Activated CD4-positive, alpha-beta T cell treated with anti-CD3 and anti-CD28 coated beads, Interleukin-2, amount 10 ng/mL, durations not matched to agents 24 days and 14 days (primary cell): Measurements from ENCODE around the gene CADM1. TPM values are rescaled to one million over a fixed set of nuclear protein-coding genes. Genes with fewer than 3 reads are reported as not detected.
A peak's percentile ranks its signal among the peaks of the same experiment; 100 is the strongest.

Experiments
- DNase-seq: peaks from one replicate; pipeline ENCODE4 v3.0.0; 2022
- H3K27ac Mint-ChIP-seq: one replicate; pipeline ENCODE4 v1.8.0; 2022; ENCODE audit warnings: mild to moderate bottlenecking, mixed read lengths
- H3K27me3 Mint-ChIP-seq: one replicate; pipeline ENCODE4 v1.8.0; 2022; ENCODE audit warnings: mixed read lengths
- H3K36me3 Mint-ChIP-seq: one replicate; pipeline ENCODE4 v1.8.0; 2022; ENCODE audit warnings: low read depth, mild to moderate bottlenecking, mixed read lengths
- H3K4me1 Mint-ChIP-seq: one replicate; pipeline ENCODE4 v1.8.0; 2021; ENCODE audit warnings: mixed read lengths
- H3K4me3 Mint-ChIP-seq: one replicate; pipeline ENCODE4 v1.8.0; 2022; ENCODE audit warnings: mild to moderate bottlenecking, moderate library complexity, mixed read lengths
- H3K9me3 Mint-ChIP-seq: one replicate; pipeline ENCODE4 v1.8.0; 2021; ENCODE audit warnings: mixed read lengths
- intact Hi-C: fragments of 100-400 bp; cut with micrococcal nuclease; formaldehyde crosslinking; loops from one replicate; pipeline ENCODE4 v1.15.1; 2023
- total RNA-seq: library from RNA; stranded (reverse); gene quantifications from 2 replicates; pipeline ENCODE4 v1.2.3, GENCODE V29; 2022

The CADM1 gene
- total RNA-seq, 1 donor from 2014 or later = 0.72 TPM

- intact Hi-C loops = no loop called here
- Mint-ChIP-seq H3K27ac (peak overlapping the region; percentile 51), H3K9me3 (no peaks in the 10 kb centered on the region), H3K4me3 (no peak overlapping the region), H3K36me3 (no peaks in the 10 kb centered on the region), H3K4me1 (no peaks in the 10 kb centered on the region), H3K27me3 (peaks cover 6% of the 10 kb centered on the region)
- DNase-seq = peak; percentile 67
Observed at GRCh38 chr11:115170133-115170815, 333.9 kb downstream of the CADM1 start.

GRCh38 chr11:115169251-115169650 is 335.0 kb downstream of the CADM1 start:
- intact Hi-C loops = no loop called here
- H3K4me1 Mint-ChIP-seq = no peaks in the 10 kb centered on the region
- no peak overlapping the region for H3K27ac Mint-ChIP-seq
- peaks cover 6% of the 10 kb centered on the region for H3K27me3 Mint-ChIP-seq
- no peak for DNase-seq
- H3K9me3 Mint-ChIP-seq = no peaks in the 10 kb centered on the region
- no peak overlapping the region for H3K4me3 Mint-ChIP-seq
- no peaks in the 10 kb centered on the region for H3K36me3 Mint-ChIP-seq

- H3K36me3 Mint-ChIP-seq = no peaks in the 10 kb centered on the region
- H3K27me3 Mint-ChIP-seq = peaks cover 6% of the 10 kb centered on the region
- intact Hi-C loops = no loop called here
Observed at GRCh38 chr11:115168686-115169085, 335.5 kb downstream of the CADM1 start.

GRCh38 chr11:115168229-115168671 is 336.0 kb downstream of the CADM1 start:
- intact Hi-C loops = no loop called here
- H3K9me3 Mint-ChIP-seq = no peaks in the 10 kb centered on the region
- H3K36me3 Mint-ChIP-seq = no peaks in the 10 kb centered on the region
- H3K4me3 Mint-ChIP-seq = no peak overlapping the region
- H3K27ac Mint-ChIP-seq = no peak overlapping the region
- no peak for DNase-seq
- H3K27me3 Mint-ChIP-seq = peaks cover 6% of the 10 kb centered on the region
- H3K4me1 Mint-ChIP-seq = no peaks in the 10 kb centered on the region

More at GRCh38 chr11:115168686-115169085, 335.5 kb downstream of the CADM1 start:
- DNase-seq = no peak
- Mint-ChIP-seq H3K9me3 (no peaks in the 10 kb centered on the region), H3K4me3 (no peak overlapping the region), H3K4me1 (no peaks in the 10 kb centered on the region), H3K27ac (no peak overlapping the region)

GRCh38 chr11:115167456-115167855 is 336.8 kb downstream of the CADM1 start:
- intact Hi-C loops = no loop called here
- Mint-ChIP-seq H3K9me3 (no peaks in the 10 kb centered on the region), H3K27ac (no peak overlapping the region), H3K4me1 (no peaks in the 10 kb centered on the region), H3K27me3 (peaks cover 6% of the 10 kb centered on the region), H3K4me3 (no peak overlapping the region), H3K36me3 (no peaks in the 10 kb centered on the region)
- no peak for DNase-seq

- intact Hi-C loops = no loop called here
- H3K4me3 Mint-ChIP-seq = no peak overlapping the region
- no peaks in the 10 kb centered on the region for H3K36me3 Mint-ChIP-seq
- no peaks in the 10 kb centered on the region for H3K4me1 Mint-ChIP-seq
- H3K27me3 Mint-ChIP-seq = peaks cover 6% of the 10 kb centered on the region
- no peak overlapping the region for H3K27ac Mint-ChIP-seq
- DNase-seq = no peak
- no peaks in the 10 kb centered on the region for H3K9me3 Mint-ChIP-seq
Observed at GRCh38 chr11:115166820-115167219, 337.4 kb downstream of the CADM1 start.

GRCh38 chr11:115164774-115165173 is 339.4 kb downstream of the CADM1 start:
- Mint-ChIP-seq H3K36me3 (no peaks in the 10 kb centered on the region), H3K27me3 (peaks cover 6% of the 10 kb centered on the region), H3K9me3 (no peaks in the 10 kb centered on the region), H3K27ac (no peak overlapping the region), H3K4me3 (no peak overlapping the region), H3K4me1 (no peaks in the 10 kb centered on the region)
- intact Hi-C loops = no loop called here
- no peak for DNase-seq

- intact Hi-C loops = no loop called here
- no peak overlapping the region for H3K4me3 Mint-ChIP-seq
- DNase-seq = no peak
- H3K9me3 Mint-ChIP-seq = no peaks in the 10 kb centered on the region
- no peak overlapping the region for H3K27ac Mint-ChIP-seq
- H3K27me3 Mint-ChIP-seq = peaks cover 6% of the 10 kb centered on the region
- no peaks in the 10 kb centered on the region for H3K4me1 Mint-ChIP-seq
- no peaks in the 10 kb centered on the region for H3K36me3 Mint-ChIP-seq
Observed at GRCh38 chr11:115162919-115163318, 341.3 kb downstream of the CADM1 start.

- Mint-ChIP-seq H3K27me3 (peaks cover 6% of the 10 kb centered on the region), H3K9me3 (no peaks in the 10 kb centered on the region), H3K4me1 (no peaks in the 10 kb centered on the region), H3K27ac (no peak overlapping the region), H3K36me3 (no peaks in the 10 kb centered on the region), H3K4me3 (no peak overlapping the region)
- intact Hi-C loops = no loop called here
- DNase-seq = no peak
Observed at GRCh38 chr11:115161876-115162275, 342.3 kb downstream of the CADM1 start.

- DNase-seq = no peak
- H3K9me3 Mint-ChIP-seq = no peaks in the 10 kb centered on the region
- H3K27me3 Mint-ChIP-seq = no peaks in the 10 kb centered on the region
- no peaks in the 10 kb centered on the region for H3K36me3 Mint-ChIP-seq
- intact Hi-C loops = no loop called here
- H3K4me1 Mint-ChIP-seq = no peaks in the 10 kb centered on the region
- no peak overlapping the region for H3K27ac Mint-ChIP-seq
- no peak overlapping the region for H3K4me3 Mint-ChIP-seq
Observed at GRCh38 chr11:115159207-115159606, 345.0 kb downstream of the CADM1 start.

- Mint-ChIP-seq H3K27ac (no peak overlapping the region), H3K4me3 (no peak overlapping the region), H3K9me3 (no peaks in the 10 kb centered on the region), H3K27me3 (no peaks in the 10 kb centered on the region), H3K36me3 (no peaks in the 10 kb centered on the region), H3K4me1 (peaks cover 3% of the 10 kb centered on the region)
- intact Hi-C loops = no loop called here
- DNase-seq = no peak
Observed at GRCh38 chr11:115158053-115158452, 346.2 kb downstream of the CADM1 start.

GRCh38 chr11:115157247-115157646 is 347.0 kb downstream of the CADM1 start:
- H3K36me3 Mint-ChIP-seq = no peaks in the 10 kb centered on the region
- peaks cover 4% of the 10 kb centered on the region for H3K4me1 Mint-ChIP-seq
- intact Hi-C loops = no loop called here
- H3K27ac Mint-ChIP-seq = no peak overlapping the region
- no peaks in the 10 kb centered on the region for H3K9me3 Mint-ChIP-seq
- H3K4me3 Mint-ChIP-seq = no peak overlapping the region
- H3K27me3 Mint-ChIP-seq = no peaks in the 10 kb centered on the region
- DNase-seq = no peak

- Mint-ChIP-seq H3K4me1 (peaks cover 4% of the 10 kb centered on the region), H3K4me3 (no peak overlapping the region), H3K27me3 (no peaks in the 10 kb centered on the region), H3K9me3 (no peaks in the 10 kb centered on the region), H3K27ac (no peak overlapping the region), H3K36me3 (no peaks in the 10 kb centered on the region)
- DNase-seq = no peak
- intact Hi-C loops = no loop called here
Observed at GRCh38 chr11:115155978-115156377, 348.2 kb downstream of the CADM1 start.

GRCh38 chr11:115155320-115155719 is 348.9 kb downstream of the CADM1 start:
- Mint-ChIP-seq H3K4me1 (peaks cover 4% of the 10 kb centered on the region), H3K36me3 (no peaks in the 10 kb centered on the region), H3K27ac (no peak overlapping the region), H3K4me3 (no peak overlapping the region), H3K27me3 (no peaks in the 10 kb centered on the region), H3K9me3 (no peaks in the 10 kb centered on the region)
- intact Hi-C loops = no loop called here
- no peak for DNase-seq

GRCh38 chr11:115154355-115154736 is 349.9 kb downstream of the CADM1 start:
- no peak for DNase-seq
- Mint-ChIP-seq H3K36me3 (no peaks in the 10 kb centered on the region), H3K4me1 (peaks cover 4% of the 10 kb centered on the region), H3K4me3 (no peak overlapping the region), H3K9me3 (no peaks in the 10 kb centered on the region), H3K27ac (no peak overlapping the region), H3K27me3 (no peaks in the 10 kb centered on the region)
- intact Hi-C loops = no loop called here
